Loucy (cell line): Measurements from ENCODE around the gene XPC.

Experiments used
- CTCF ChIP-seq: fragments of 200-600 bp; sonication (generic); conservative IDR thresholded peaks from 2 replicates; pipeline ENCODE4 v1.5.1; 2014; ENCODE audit warnings: mild to moderate bottlenecking, antibody characterized with exemption, low read length
- EZH2phosphoT487 ChIP-seq: fragments of 200-600 bp; IDR thresholded peaks from 2 replicates; pipeline ENCODE4 v1.6.1; 2018; ENCODE audit warnings: antibody characterized with exemption, mild to moderate bottlenecking, moderate library complexity, borderline replicate concordance

GRCh38 chr3:14222457-14222856, 44.1 kb upstream of the XPC start:
- TF ChIP-seq CTCF (no peak), EZH2phosphoT487 (no peak)
